ENCODE measurements around the gene SRRM3. TPM values are rescaled to one million over a fixed set of nuclear protein-coding genes. Genes with fewer than 3 reads are reported as not detected.

SRRM3 gene
- total and polyA plus RNA-seq, 9 of the 15 experiments (the other 6 are each of a cell fraction or from before 2014, with no cell fraction given): 0.04 to 0.91 (median 0.46) TPM; not detected in 2

DNA sequence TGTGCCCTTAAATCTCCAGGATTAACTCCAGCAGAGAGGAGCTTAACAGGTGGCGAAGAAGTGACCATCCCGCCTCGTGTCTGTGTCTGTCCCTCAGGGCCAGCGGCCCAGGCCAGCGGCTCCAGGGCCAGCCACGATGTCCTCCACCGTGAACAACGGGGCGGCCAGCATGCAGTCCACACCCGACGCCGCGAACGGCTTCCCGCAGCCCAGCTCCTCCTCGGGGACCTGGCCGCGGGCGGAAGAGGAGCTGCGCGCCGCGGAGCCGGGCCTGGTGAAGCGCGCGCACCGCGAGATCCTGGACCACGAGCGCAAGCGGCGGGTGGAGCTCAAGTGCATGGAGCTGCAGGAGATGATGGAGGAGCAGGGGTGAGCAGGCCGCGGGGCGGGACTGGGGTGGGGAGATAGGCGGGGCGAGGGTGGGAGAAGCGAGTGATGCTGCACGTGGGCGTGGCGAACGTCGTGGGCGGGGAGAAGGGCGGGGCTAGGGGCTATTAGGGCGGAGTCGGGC, 33.3 kb downstream of the SRRM3 start (continued):
- TF ChIP-seq ZC3H11A (IDR thresholded peaks at IDR 0.05; ENCODE audit: low read depth, low read length) (no peak), HDGF (IDR thresholded peaks at IDR 0.05) (no peak), ZNF184 (CRISPR knock-in tag; IDR thresholded peaks at IDR 0.05) (no peak), BCL6 (CRISPR knock-in tag; IDR thresholded peaks at IDR 0.05) (no peak), RBM39 (optimal IDR thresholded peaks at IDR 0.05; ENCODE audit: low read depth, low read length) (no peak), ZMIZ1 (IDR thresholded peaks at IDR 0.05; ENCODE audit: low read depth in 2 of 2, low read length in 2 of 2) (no peak), ETV5 (CRISPR knock-in tag; IDR thresholded peaks at IDR 0.05; ENCODE audit: low read depth) (no peak), HDAC1 (IDR thresholded peaks at IDR 0.05) (peak in 1 of 2 experiments; percentile 76; a peak in 1 of 4 replicates), MITF (IDR thresholded peaks at IDR 0.05) (no peak), HNRNPK (IDR thresholded peaks at IDR 0.05; ENCODE audit: low read depth, low read length, poor library complexity, severe bottlenecking) (peak; percentile 30), HMGXB4 (CRISPR knock-in tag; IDR thresholded peaks at IDR 0.05) (no peak), ZNF583 (CRISPR knock-in tag; IDR thresholded peaks at IDR 0.05) (no peak)
- TF ChIP-seq, protein P1, sequence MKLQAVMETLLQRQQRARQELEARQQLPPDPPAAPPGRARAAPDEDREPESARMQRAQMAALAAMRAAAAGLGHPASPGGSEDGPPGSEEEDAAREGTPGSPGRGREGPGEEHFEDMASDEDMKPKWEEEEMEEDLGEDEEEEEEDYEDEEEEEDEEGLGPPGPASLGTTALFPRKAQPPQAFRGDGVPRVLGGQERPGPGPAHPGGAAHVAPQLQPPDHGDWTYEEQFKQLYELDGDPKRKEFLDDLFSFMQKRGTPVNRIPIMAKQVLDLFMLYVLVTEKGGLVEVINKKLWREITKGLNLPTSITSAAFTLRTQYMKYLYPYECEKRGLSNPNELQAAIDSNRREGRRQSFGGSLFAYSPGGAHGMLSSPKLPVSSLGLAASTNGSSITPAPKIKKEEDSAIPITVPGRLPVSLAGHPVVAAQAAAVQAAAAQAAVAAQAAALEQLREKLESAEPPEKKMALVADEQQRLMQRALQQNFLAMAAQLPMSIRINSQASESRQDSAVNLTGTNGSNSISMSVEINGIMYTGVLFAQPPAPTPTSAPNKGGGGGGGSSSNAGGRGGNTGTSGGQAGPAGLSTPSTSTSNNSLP (IDR thresholded peaks at IDR 0.05; ENCODE audit: borderline replicate concordance, low read depth, low read length): no peak
- TF ChIP-seq, protein P2, sequence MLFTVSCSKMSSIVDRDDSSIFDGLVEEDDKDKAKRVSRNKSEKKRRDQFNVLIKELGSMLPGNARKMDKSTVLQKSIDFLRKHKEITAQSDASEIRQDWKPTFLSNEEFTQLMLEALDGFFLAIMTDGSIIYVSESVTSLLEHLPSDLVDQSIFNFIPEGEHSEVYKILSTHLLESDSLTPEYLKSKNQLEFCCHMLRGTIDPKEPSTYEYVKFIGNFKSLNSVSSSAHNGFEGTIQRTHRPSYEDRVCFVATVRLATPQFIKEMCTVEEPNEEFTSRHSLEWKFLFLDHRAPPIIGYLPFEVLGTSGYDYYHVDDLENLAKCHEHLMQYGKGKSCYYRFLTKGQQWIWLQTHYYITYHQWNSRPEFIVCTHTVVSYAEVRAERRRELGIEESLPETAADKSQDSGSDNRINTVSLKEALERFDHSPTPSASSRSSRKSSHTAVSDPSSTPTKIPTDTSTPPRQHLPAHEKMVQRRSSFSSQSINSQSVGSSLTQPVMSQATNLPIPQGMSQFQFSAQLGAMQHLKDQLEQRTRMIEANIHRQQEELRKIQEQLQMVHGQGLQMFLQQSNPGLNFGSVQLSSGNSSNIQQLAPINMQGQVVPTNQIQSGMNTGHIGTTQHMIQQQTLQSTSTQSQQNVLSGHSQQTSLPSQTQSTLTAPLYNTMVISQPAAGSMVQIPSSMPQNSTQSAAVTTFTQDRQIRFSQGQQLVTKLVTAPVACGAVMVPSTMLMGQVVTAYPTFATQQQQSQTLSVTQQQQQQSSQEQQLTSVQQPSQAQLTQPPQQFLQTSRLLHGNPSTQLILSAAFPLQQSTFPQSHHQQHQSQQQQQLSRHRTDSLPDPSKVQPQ (CRISPR knock-in tag; IDR thresholded peaks at IDR 0.05; ENCODE audit: borderline replicate concordance): no peak

Measured in K562 (cell line).